Measurements from ENCODE around the gene RASEF. TPM values are rescaled to one million over a fixed set of nuclear protein-coding genes. Genes with fewer than 3 reads are reported as not detected.

RASEF gene
- total RNA-seq, 1 experiment from 2014 or later = 2.2 TPM

DNA sequence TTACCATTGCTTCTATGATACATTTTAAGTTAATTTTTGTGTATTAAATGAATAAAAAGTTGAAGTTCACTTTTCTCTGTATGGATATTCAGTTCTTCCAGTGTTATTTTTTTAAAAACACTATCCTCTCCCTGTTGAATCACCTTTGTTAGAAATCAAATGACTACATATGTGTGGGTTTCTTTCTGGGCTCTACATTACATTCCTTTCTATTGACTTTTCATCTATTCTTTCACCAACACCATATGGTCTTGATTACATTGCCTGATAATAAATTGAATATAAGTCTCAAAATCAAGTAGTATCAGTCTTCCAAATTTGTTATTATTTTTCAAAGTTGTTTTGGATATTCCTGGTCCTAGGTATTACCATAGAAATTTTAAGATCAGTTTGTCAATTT lies 7.3 kb upstream of the RASEF start:
- Histone ChIP-seq H3K27ac (ENCODE audit: insufficient read length, low read depth, low read length) (no peak overlapping the region), H3K9ac (ENCODE audit: extremely low read depth, insufficient read length, low read length) (no peak overlapping the region), H3K56ac (ENCODE audit: insufficient read length, low read depth, low read length) (no peak overlapping the region), H4K5ac (ENCODE audit: insufficient read length, low read depth, low read length) (no peak overlapping the region), H3K27me3 (ENCODE audit: insufficient read depth, low read length) (no peaks in the 10 kb centered on the region), H3K4me2 (ENCODE audit: insufficient read depth, insufficient read length, low read length) (no peak overlapping the region), H3K23me2 (ENCODE audit: insufficient read length, low read depth, low read length, poor library complexity, severe bottlenecking) (no peaks in the 10 kb centered on the region), H3K79me1 (ENCODE audit: insufficient read depth, low read depth, low read length, poor library complexity, severe bottlenecking) (no peaks in the 10 kb centered on the region), H3K9me3 (ENCODE audit: control insufficient read depth, low read depth, low read length) (no peaks in the 10 kb centered on the region), H3K79me2 (ENCODE audit: insufficient read depth, low read length) (no peaks in the 10 kb centered on the region), H3K4me1 (ENCODE audit: insufficient read depth, low read length) (no peaks in the 10 kb centered on the region), H2AK5ac (ENCODE audit: insufficient read length, low read length) (no peak overlapping the region), H2BK15ac (ENCODE audit: low read depth, low read length) (no peak overlapping the region), H2BK5ac (ENCODE audit: insufficient read length, low read length) (no peak overlapping the region), H3T11ph (ENCODE audit: low read length) (no peak overlapping the region), H3K14ac (ENCODE audit: insufficient read depth, low read length) (no peak overlapping the region), H2AFZ (ENCODE audit: low read length) (no peak overlapping the region), H2BK12ac (ENCODE audit: insufficient read length, low read depth, low read length) (no peak overlapping the region), H2BK20ac (ENCODE audit: low read depth, low read length, poor library complexity, severe bottlenecking) (no peak overlapping the region), H3K18ac (ENCODE audit: insufficient read length, low read depth, low read length) (no peak overlapping the region), H4K91ac (ENCODE audit: insufficient read length, low read depth, low read length) (no peak overlapping the region), H2BK120ac (ENCODE audit: low read depth, low read length, poor library complexity, severe bottlenecking) (no peak overlapping the region), H4K20me1 (ENCODE audit: control insufficient read depth, insufficient read depth, insufficient read length) (no peaks in the 10 kb centered on the region), H3K23ac (ENCODE audit: insufficient read length, low read depth, low read length) (no peak overlapping the region), H3K4ac (ENCODE audit: low read depth, low read length) (no peak overlapping the region), H4K8ac (replicated peaks; ENCODE audit: insufficient read length, low read depth, low read length) (no peak overlapping the region)
- H3K27ac Mint-ChIP-seq = no peak overlapping the region
- H3K36me3 Mint-ChIP-seq (ENCODE audit: insufficient read depth in 1 of 3, low read depth in 3 of 3) = no peaks in the 10 kb centered on the region
- no peak for DNase-seq
- peaks cover 0 to 2% of the 10 kb centered on the region in 2 experiments; a peak in 1 of 4 replicates for H3K4me1 Mint-ChIP-seq
- peaks cover 8% of the 10 kb centered on the region for H3K27me3 Mint-ChIP-seq (ENCODE audit: low read depth)
- no peaks in the 10 kb centered on the region for H3K9me3 Mint-ChIP-seq
- TF ChIP-seq, protein P1, sequence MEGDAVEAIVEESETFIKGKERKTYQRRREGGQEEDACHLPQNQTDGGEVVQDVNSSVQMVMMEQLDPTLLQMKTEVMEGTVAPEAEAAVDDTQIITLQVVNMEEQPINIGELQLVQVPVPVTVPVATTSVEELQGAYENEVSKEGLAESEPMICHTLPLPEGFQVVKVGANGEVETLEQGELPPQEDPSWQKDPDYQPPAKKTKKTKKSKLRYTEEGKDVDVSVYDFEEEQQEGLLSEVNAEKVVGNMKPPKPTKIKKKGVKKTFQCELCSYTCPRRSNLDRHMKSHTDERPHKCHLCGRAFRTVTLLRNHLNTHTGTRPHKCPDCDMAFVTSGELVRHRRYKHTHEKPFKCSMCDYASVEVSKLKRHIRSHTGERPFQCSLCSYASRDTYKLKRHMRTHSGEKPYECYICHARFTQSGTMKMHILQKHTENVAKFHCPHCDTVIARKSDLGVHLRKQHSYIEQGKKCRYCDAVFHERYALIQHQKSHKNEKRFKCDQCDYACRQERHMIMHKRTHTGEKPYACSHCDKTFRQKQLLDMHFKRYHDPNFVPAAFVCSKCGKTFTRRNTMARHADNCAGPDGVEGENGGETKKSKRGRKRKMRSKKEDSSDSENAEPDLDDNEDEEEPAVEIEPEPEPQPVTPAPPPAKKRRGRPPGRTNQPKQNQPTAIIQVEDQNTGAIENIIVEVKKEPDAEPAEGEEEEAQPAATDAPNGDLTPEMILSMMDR (conservative IDR thresholded peaks at IDR 0.05) = no peak
- no peak overlapping the region for H3K4me3 Mint-ChIP-seq

Measured in H9 (cell line).